Stimulated activated CD4-positive, alpha-beta T cell treated with anti-CD3 and anti-CD28 coated beads, Interleukin-2, amount 100 ng/mL, for 4 hours (primary cell): ENCODE measurements around the gene HUS1.

ENCODE experiments used
- DNase-seq: peaks from one replicate; pipeline ENCODE4 v3.0.0-alpha.2; 2020; ENCODE audit warnings: low read depth

HUS1 gene

GRCh38 chr7:47979832-47980181, 392 bp upstream of the HUS1 start:
- DNase-seq: no peak

GRCh38 chr7:47978790-47979144, 648 bp downstream of the HUS1 start:
- no peak for DNase-seq

GRCh38 chr7:47973739-47974138, 5.7 kb downstream of the HUS1 start:
- DNase-seq: no peak

GRCh38 chr7:47970761-47971160, 8.7 kb downstream of the HUS1 start:
- DNase-seq: no peak

- DNase-seq: peak; percentile 15
Measured at GRCh38 chr7:47968847-47969774, 10.3 kb downstream of the HUS1 start.

GRCh38 chr7:47967708-47968107, 11.7 kb downstream of the HUS1 start:
- no peak for DNase-seq

- no peak for DNase-seq
Measured at GRCh38 chr7:47967123-47967522, 12.3 kb downstream of the HUS1 start.

- DNase-seq: no peak
Measured at GRCh38 chr7:47965456-47965855, 14.0 kb downstream of the HUS1 start.

- no peak for DNase-seq
Measured at GRCh38 chr7:47962262-47962661, 17.2 kb downstream of the HUS1 start.

GRCh38 chr7:47957156-47957555, 22.3 kb downstream of the HUS1 start:
- DNase-seq: no peak

- DNase-seq: no peak
Measured at GRCh38 chr7:47956220-47956619, 23.2 kb downstream of the HUS1 start.

- no peak for DNase-seq
Measured at GRCh38 chr7:47954231-47954911, 25.0 kb downstream of the HUS1 start.

GRCh38 chr7:47953822-47954221, 25.6 kb downstream of the HUS1 start:
- DNase-seq: no peak

- DNase-seq: no peak
Measured at GRCh38 chr7:47952224-47952623, 27.2 kb downstream of the HUS1 start.

GRCh38 chr7:47951374-47951773, 28.0 kb downstream of the HUS1 start:
- no peak for DNase-seq

- no peak for DNase-seq
Measured at GRCh38 chr7:47950714-47951113, 28.7 kb downstream of the HUS1 start.

- DNase-seq: no peak
Measured at GRCh38 chr7:47949703-47950102, 29.7 kb downstream of the HUS1 start.

GRCh38 chr7:47948141-47948790, 31.1 kb downstream of the HUS1 start, which contains the start of gene PKD1L1:
PKD1L1 (minus strand) TSS chr7:47948466; CDS start chr7:47948440, 26 bp downstream.
- no peak for DNase-seq

GRCh38 chr7:47947355-47947749, 32.1 kb downstream of the HUS1 start:
- no peak for DNase-seq

GRCh38 chr7:47946581-47947354, 32.6 kb downstream of the HUS1 start:
- DNase-seq: no peak

- DNase-seq: peak; percentile 53
Measured at GRCh38 chr7:47945261-47946015, 34.0 kb downstream of the HUS1 start.
